Uterus (tissue), 2 donors: ENCODE data around the gene STIM2.

Source experiments
- POLR2A ChIP-seq, 2 donors: fragments of 450-650 bp; IDR thresholded peaks; one replicate each; pipeline ENCODE4 v1.6.1; 2016; ENCODE audit warnings: antibody characterized with exemption in 2 of 2, mild to moderate bottlenecking in 1 of 2, moderate library complexity in 1 of 2
- TF ChIP-seq, protein P1 (sequence below), 4 experiments: fragments of 200-600 bp in 2 of 4; fragments of 450-650 bp in 2 of 4; sonication (generic) in 2 of 4; IDR thresholded peaks; one replicate each; pipeline ENCODE4 v1.5.1; 2016 to 2019; ENCODE audit warnings: antibody characterized with exemption in 4 of 4, mild to moderate bottlenecking in 2 of 4, moderate library complexity in 1 of 4

DNA sequence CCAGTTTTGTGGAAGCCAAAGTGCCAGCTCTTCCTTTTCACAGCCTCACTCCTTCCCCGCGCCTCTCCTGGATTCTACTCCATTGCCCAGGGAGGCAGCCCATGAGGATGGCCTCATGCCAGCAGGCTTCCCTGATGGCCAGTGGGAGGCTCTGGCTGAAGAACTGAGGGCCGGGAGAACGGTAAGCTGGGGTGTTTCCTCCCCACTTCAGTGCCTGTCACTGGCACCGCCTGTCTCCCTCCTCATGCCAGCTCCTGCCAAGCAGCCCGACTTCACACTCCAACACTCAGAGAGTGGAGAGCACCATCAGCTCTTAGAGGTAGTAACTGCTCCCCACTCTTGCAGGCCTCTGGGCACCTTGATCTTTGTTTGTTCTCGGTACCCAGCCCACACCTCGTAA, 46.9 kb upstream of the STIM2 start:
- TF ChIP-seq POLR2A (IDR thresholded peaks at IDR 0.05), result no peak
- TF ChIP-seq, protein P1, sequence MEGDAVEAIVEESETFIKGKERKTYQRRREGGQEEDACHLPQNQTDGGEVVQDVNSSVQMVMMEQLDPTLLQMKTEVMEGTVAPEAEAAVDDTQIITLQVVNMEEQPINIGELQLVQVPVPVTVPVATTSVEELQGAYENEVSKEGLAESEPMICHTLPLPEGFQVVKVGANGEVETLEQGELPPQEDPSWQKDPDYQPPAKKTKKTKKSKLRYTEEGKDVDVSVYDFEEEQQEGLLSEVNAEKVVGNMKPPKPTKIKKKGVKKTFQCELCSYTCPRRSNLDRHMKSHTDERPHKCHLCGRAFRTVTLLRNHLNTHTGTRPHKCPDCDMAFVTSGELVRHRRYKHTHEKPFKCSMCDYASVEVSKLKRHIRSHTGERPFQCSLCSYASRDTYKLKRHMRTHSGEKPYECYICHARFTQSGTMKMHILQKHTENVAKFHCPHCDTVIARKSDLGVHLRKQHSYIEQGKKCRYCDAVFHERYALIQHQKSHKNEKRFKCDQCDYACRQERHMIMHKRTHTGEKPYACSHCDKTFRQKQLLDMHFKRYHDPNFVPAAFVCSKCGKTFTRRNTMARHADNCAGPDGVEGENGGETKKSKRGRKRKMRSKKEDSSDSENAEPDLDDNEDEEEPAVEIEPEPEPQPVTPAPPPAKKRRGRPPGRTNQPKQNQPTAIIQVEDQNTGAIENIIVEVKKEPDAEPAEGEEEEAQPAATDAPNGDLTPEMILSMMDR (IDR thresholded peaks at IDR 0.05), result no peak
